HG03108 (cell line): ENCODE results near the gene PBXIP1.

Source experiments
- ATAC-seq: cut with Tn5 transposase; IDR thresholded peaks from one replicate; pipeline ENCODE4 v1.9.1; 2021; ENCODE audit warnings: moderate library complexity; ENCODE audit not compliant: unreplicated experiment

Gene PBXIP1

GRCh38 chr1:154901591-154901990 is 54.3 kb downstream of the PBXIP1 start:
- no peak for ATAC-seq

- no peak for ATAC-seq
Observed at GRCh38 chr1:154899041-154899440, 56.9 kb downstream of the PBXIP1 start.

GRCh38 chr1:154896771-154897286 is 59.1 kb downstream of the PBXIP1 start:
- no peak for ATAC-seq

- no peak for ATAC-seq
Observed at GRCh38 chr1:154895798-154896197, 60.1 kb downstream of the PBXIP1 start.
